Glutamatergic neuron (in vitro differentiated cells): ENCODE results near the gene CRTC3. TPM values are rescaled to one million over a fixed set of nuclear protein-coding genes. Genes with fewer than 3 reads are reported as not detected.

Experiments
- DNase-seq: peaks from one replicate; pipeline ENCODE4 v3.0.0; 2022
- H3K27ac Mint-ChIP-seq: one replicate; pipeline ENCODE4 v1.8.0; 2020; ENCODE audit warnings: mild to moderate bottlenecking, mixed read lengths, inconsistent platforms; ENCODE audit not compliant: unreplicated experiment
- H3K27me3 Mint-ChIP-seq: one replicate; pipeline ENCODE4 v1.8.0; 2020; ENCODE audit warnings: mild to moderate bottlenecking, moderate library complexity, mixed read lengths, inconsistent platforms; ENCODE audit not compliant: unreplicated experiment
- H3K36me3 Mint-ChIP-seq: one replicate; pipeline ENCODE4 v1.8.0; 2020; ENCODE audit warnings: mild to moderate bottlenecking, mixed read lengths, inconsistent platforms; ENCODE audit not compliant: unreplicated experiment
- H3K4me1 Mint-ChIP-seq: one replicate; pipeline ENCODE4 v1.8.0; 2020; ENCODE audit warnings: mild to moderate bottlenecking, low read depth, mixed read lengths, inconsistent platforms; ENCODE audit not compliant: unreplicated experiment
- H3K4me3 Mint-ChIP-seq: one replicate; pipeline ENCODE4 v1.8.0; 2020; ENCODE audit warnings: mild to moderate bottlenecking, mixed read lengths, inconsistent platforms; ENCODE audit not compliant: unreplicated experiment
- H3K9me3 Mint-ChIP-seq: one replicate; pipeline ENCODE4 v1.8.0; 2020; ENCODE audit warnings: mild to moderate bottlenecking, moderate library complexity, mixed read lengths, inconsistent platforms; ENCODE audit not compliant: unreplicated experiment
- CTCF ChIP-seq: fragments of 200-600 bp; sonication (generic); IDR thresholded peaks from one replicate; pipeline ENCODE4 v1.5.0; 2021; ENCODE audit not compliant: partially characterized antibody, unreplicated experiment
- total RNA-seq: library from RNA; stranded (reverse); fragmentation: NEBNext Ultra II Directional; extraction: Animal tissue kit (Norgen Biotek cat#: 25700); gene quantifications from one replicate; pipeline ENCODE4 v1.2.1, GENCODE V29; 2021; ENCODE audit not compliant: unreplicated experiment

The CRTC3 gene
- total RNA-seq, 1 donor from 2014 or later = 50.1 TPM

GRCh38 chr15:90565866-90566265, 36.1 kb downstream of the CRTC3 start:
- Mint-ChIP-seq H3K27me3 (no peaks in the 10 kb centered on the region), H3K4me3 (no peak overlapping the region), H3K36me3 (no peaks in the 10 kb centered on the region), H3K4me1 (peaks cover under 1% of the 10 kb centered on the region), H3K27ac (no peak overlapping the region), H3K9me3 (peaks cover 3% of the 10 kb centered on the region)
- no peak for DNase-seq
- TF ChIP-seq CTCF = no peak

- no peak overlapping the region for H3K27ac Mint-ChIP-seq
- peaks cover under 1% of the 10 kb centered on the region for H3K36me3 Mint-ChIP-seq
- H3K9me3 Mint-ChIP-seq = peaks cover 3% of the 10 kb centered on the region
- TF ChIP-seq CTCF = no peak
- DNase-seq = no peak
- H3K4me1 Mint-ChIP-seq = no peaks in the 10 kb centered on the region
- no peaks in the 10 kb centered on the region for H3K27me3 Mint-ChIP-seq
- H3K4me3 Mint-ChIP-seq = no peak overlapping the region
These were observed 40.9 kb downstream of the CRTC3 start for GRCh38 chr15:90570643-90571042.

- Mint-ChIP-seq H3K36me3 (peaks cover 4% of the 10 kb centered on the region), H3K4me1 (no peaks in the 10 kb centered on the region), H3K27ac (no peak overlapping the region), H3K27me3 (no peaks in the 10 kb centered on the region), H3K9me3 (peaks cover 3% of the 10 kb centered on the region), H3K4me3 (no peak overlapping the region)
- no peak for TF ChIP-seq CTCF
- no peak for DNase-seq
These were observed 41.4 kb downstream of the CRTC3 start for GRCh38 chr15:90571063-90571541.

- no peak for DNase-seq
- Mint-ChIP-seq H3K27me3 (no peaks in the 10 kb centered on the region), H3K4me1 (no peaks in the 10 kb centered on the region), H3K27ac (no peak overlapping the region), H3K9me3 (peaks cover 3% of the 10 kb centered on the region), H3K36me3 (peaks cover 4% of the 10 kb centered on the region), H3K4me3 (no peak overlapping the region)
- no peak for TF ChIP-seq CTCF
These were observed 43.2 kb downstream of the CRTC3 start for GRCh38 chr15:90572893-90573292.

- peaks cover 3% of the 10 kb centered on the region for H3K4me1 Mint-ChIP-seq
- H3K4me3 Mint-ChIP-seq = no peak overlapping the region
- H3K9me3 Mint-ChIP-seq = no peaks in the 10 kb centered on the region
- no peak for TF ChIP-seq CTCF
- H3K36me3 Mint-ChIP-seq = peaks cover 4% of the 10 kb centered on the region
- DNase-seq = no peak
- no peaks in the 10 kb centered on the region for H3K27me3 Mint-ChIP-seq
- no peak overlapping the region for H3K27ac Mint-ChIP-seq
These were observed 47.1 kb downstream of the CRTC3 start for GRCh38 chr15:90576711-90577389.
